Measurements from ENCODE around the gene TIMP4.

GRCh38 chr3:12138044-12138443 lies 20.7 kb downstream of the TIMP4 start:
- TF ChIP-seq CTCF (conservative IDR thresholded peaks at IDR 0.05 in 1 of 2, IDR thresholded peaks at IDR 0.05 in 1 of 2; ENCODE audit: extremely low read depth in 1 of 2, insufficient read depth in 1 of 2, low read depth in 1 of 2, low read length in 2 of 2): peak; percentile 31 to 52
- no peak for TF ChIP-seq EZH2 (IDR thresholded peaks at IDR 0.05; ENCODE audit: borderline replicate concordance, low read length)
